ENCODE measurements around the gene LMOD3. TPM values are rescaled to one million over a fixed set of nuclear protein-coding genes. Genes with fewer than 3 reads are reported as not detected.

Gene LMOD3
- polyA plus RNA-seq, 2 of the 4 experiments (the other 2 are of a cell fraction), result not detected

DNA sequence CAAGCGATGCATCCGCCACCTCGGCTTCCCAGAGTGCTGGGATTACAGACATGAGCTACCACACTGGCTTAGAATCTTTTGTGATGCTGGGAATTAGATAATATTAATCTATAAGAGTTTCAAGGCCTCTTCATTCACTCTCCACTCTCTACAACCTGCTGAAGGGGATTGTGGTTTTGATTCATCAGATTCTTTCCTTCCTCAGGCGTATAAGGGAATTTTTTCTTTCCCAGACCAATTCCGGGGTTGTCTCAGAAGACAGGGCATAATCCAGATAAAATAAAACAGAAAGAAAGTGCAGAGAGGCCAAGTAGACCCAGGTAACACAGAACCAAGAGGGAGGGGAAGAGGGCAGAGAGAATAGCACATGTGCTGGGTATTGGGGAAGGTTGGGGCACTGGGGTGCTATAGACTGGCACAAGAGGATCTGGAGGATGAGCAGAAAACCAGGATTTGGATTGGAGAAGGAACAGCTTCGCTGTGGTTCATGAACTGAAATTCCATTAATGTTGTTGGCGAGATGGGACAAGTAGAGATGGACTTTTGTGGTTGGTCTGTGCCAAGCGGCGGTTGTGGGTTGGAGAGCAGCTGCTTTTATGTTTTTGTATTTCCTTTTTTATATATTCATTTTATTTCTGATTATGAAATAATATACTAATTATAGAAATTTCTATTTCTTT, 24.8 kb downstream of the LMOD3 start:
- POLR2A ChIA-PET, result no interaction called here
- Histone ChIP-seq H3K4me1 (no peaks in the 10 kb centered on the region), H3K4me2 (no peak overlapping the region), H3K27ac (no peak overlapping the region), H3K4me3 (no peak overlapping the region), H3K9me3 (no peaks in the 10 kb centered on the region)
- ATAC-seq, result no peak
- 92% methylated on average over 9 of the region's 9 CpGs for WGBS (ENCODE audit: missing lambda C conversion rate)
- no peak for FAIRE-seq
- TF ChIP-seq POLR2AphosphoS2 (conservative IDR thresholded peaks at IDR 0.05; ENCODE audit: low read length), result no peak
- TF ChIP-seq, protein P1, sequence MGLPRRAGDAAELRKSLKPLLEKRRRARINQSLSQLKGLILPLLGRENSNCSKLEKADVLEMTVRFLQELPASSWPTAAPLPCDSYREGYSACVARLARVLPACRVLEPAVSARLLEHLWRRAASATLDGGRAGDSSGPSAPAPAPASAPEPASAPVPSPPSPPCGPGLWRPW (IDR thresholded peaks at IDR 0.05), result no peak
- no peak for TF ChIP-seq MYC (IDR thresholded peaks at IDR 0.05; ENCODE audit: borderline replicate concordance, low read length)
- no peak for DNase-seq (ENCODE audit: low read depth in 1 of 2, low spot score in 1 of 2)
- CTCF ChIA-PET, result interaction anchor here (0.7 to 1.8 kb wide), 5 partner anchors 12 to 634 kb away, joined by 3 to 4 read pairs (median 3); no protein-coding TSS in a partner anchor

DNA sequence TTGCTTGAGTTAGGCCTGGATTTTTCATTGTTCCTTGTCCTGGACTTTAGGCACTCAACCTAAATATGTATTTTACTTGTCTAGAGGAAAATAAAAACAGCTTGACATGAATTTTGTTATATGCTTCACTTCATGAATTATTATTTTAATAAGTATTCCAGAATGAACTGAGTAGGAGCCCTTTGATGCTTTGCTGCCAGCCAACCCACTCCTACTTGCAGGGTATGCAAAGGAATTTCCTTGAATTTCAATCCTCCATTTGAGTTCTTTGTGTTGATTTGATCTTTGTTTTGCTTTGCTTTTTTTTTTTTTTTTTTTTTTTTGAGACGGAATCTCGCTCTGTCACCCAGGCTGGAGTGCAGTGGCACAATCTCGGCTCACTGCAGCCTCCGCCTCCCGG, 26.1 kb downstream of the LMOD3 start:
- no peaks in the 10 kb centered on the region for H3K9me3 ChIP-seq
- peaks cover 7% of the 10 kb centered on the region; the same call in 1 of the 3 replicates for H3K4me1 ChIP-seq
- WGBS (ENCODE audit: missing lambda C conversion rate), result 83% methylated on average over 4 of the region's 5 CpGs
- FAIRE-seq (no peak), DNase-seq (ENCODE audit: low read depth in 1 of 2, low spot score in 1 of 2) (no peak), ATAC-seq (no peak)
- no peak overlapping the region for H3K4me3 ChIP-seq
- H3K27ac ChIP-seq, result no peak overlapping the region
- TF ChIP-seq, protein P2, sequence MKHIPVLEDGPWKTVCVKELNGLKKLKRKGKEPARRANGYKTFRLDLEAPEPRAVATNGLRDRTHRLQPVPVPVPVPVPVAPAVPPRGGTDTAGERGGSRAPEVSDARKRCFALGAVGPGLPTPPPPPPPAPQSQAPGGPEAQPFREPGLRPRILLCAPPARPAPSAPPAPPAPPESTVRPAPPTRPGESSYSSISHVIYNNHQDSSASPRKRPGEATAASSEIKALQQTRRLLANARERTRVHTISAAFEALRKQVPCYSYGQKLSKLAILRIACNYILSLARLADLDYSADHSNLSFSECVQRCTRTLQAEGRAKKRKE (CRISPR knock-in tag; IDR thresholded peaks at IDR 0.05; ENCODE audit: low read depth), result no peak
- TF ChIP-seq MYC (IDR thresholded peaks at IDR 0.05; ENCODE audit: borderline replicate concordance, low read length), result no peak
- no peak for TF ChIP-seq HOXA7 (CRISPR knock-in tag; IDR thresholded peaks at IDR 0.05)
- TF ChIP-seq, protein P3, sequence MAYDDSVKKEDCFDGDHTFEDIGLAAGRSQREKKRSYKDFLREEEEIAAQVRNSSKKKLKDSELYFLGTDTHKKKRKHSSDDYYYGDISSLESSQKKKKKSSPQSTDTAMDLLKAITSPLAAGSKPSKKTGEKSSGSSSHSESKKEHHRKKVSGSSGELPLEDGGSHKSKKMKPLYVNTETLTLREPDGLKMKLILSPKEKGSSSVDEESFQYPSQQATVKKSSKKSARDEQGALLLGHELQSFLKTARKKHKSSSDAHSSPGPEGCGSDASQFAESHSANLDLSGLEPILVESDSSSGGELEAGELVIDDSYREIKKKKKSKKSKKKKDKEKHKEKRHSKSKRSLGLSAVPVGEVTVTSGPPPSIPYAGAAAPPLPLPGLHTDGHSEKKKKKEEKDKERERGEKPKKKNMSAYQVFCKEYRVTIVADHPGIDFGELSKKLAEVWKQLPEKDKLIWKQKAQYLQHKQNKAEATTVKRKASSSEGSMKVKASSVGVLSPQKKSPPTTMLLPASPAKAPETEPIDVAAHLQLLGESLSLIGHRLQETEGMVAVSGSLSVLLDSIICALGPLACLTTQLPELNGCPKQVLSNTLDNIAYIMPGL (CRISPR knock-in tag; IDR thresholded peaks at IDR 0.05; ENCODE audit: borderline replicate concordance), result no peak
- TF ChIP-seq, protein P1 (IDR thresholded peaks at IDR 0.05), result no peak
- TF ChIP-seq MAFK (IDR thresholded peaks at IDR 0.05; ENCODE audit: partially characterized antibody), result no peak
- no peak for TF ChIP-seq EHMT2 (IDR thresholded peaks at IDR 0.05; ENCODE audit: low read depth)
- TF ChIP-seq TFCP2L1 (CRISPR knock-in tag; IDR thresholded peaks at IDR 0.05), result no peak
- no peak for TF ChIP-seq ZSCAN20 (CRISPR knock-in tag; IDR thresholded peaks at IDR 0.05)
- no peak for TF ChIP-seq ZFP36 (IDR thresholded peaks at IDR 0.05; ENCODE audit: borderline replicate concordance, partially characterized antibody)
- TF ChIP-seq JUNB (IDR thresholded peaks at IDR 0.05), result no peak
- ChIA-PET CTCF (no interaction called here), POLR2A (no interaction called here)
- no peak overlapping the region for H3K4me2 ChIP-seq

DNA sequence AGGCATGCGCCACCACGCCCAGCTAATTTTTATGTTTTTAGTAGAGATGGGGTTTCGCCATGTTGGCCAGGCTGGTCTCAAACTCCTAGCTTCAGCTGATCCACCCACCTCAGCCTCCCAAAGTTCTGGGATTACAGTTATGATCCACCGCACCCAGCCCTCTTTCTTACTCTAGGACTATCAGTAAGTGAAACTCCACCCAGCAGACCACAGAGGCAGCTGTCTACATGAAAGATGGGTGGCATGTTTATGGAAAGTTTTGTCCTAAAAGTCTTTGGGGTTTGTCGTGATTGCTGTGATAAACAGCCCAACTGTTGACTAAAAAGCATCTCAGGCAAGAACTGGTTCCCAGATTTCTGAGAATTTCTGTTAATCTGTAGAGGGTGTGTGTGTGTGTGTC, 26.8 kb downstream of the LMOD3 start:
- FAIRE-seq, result no peak
- no peak for DNase-seq (ENCODE audit: low read depth in 1 of 2, low spot score in 1 of 2)
- Histone ChIP-seq H3K9me3 (no peaks in the 10 kb centered on the region), H3K4me1 (peaks cover 7% of the 10 kb centered on the region; the same call in 1 of the 3 replicates), H3K4me2 (no peak overlapping the region), H3K27ac (no peak overlapping the region), H3K4me3 (no peak overlapping the region)
- TF ChIP-seq KDM1A (IDR thresholded peaks at IDR 0.05; ENCODE audit: low read depth), result no peak
- WGBS (ENCODE audit: missing lambda C conversion rate), result 91% methylated on average over 5 of the region's 5 CpGs
- POLR2A ChIA-PET, result no interaction called here
- CTCF ChIA-PET, result no interaction called here
- ATAC-seq, result no peak

DNA sequence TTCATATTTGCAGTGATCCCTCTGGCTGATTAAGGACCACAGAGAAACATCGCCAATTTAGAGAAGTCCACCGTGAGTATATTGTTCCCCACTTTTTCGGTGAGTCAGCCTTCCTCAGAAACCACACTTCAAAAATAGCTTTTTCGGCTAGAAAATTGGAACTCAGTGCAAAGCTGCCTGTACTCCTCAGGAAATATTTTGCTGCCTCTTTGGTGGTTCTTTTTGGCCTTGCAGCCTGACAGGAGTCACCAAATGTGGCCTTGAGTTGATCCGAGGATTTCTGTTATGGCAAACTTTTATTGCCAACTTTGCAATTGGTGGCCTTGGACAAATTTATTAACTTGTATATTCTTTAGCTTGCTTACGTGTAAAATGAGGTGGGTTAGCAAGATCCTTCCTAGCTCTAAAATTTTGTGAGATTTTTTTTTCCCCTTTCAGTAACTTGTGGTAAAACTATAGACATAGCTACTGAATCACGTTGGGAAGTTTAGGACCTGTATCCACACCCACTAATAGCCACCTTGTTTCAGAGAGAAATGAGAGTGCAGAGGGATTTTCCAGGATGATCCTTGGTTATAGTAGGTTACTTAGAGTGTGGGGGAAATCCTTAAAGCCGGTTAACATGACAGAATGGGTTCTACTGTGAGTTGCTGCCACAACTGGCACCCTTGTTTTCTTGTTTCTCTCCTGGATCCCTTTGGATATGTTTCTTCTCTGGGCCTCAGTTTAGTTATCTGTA, 27.8 kb downstream of the LMOD3 start:
- Histone ChIP-seq H3K27ac (no peak overlapping the region), H3K4me3 (no peak overlapping the region), H3K9me3 (no peaks in the 10 kb centered on the region), H3K4me2 (no peak overlapping the region), H3K4me1 (peaks cover 15% of the 10 kb centered on the region)
- DNase-seq (ENCODE audit: low read depth in 1 of 2, low spot score in 1 of 2), result no peak
- POLR2A ChIA-PET, result no interaction called here
- WGBS (ENCODE audit: missing lambda C conversion rate), result 88% methylated on average over 8 of the region's 8 CpGs
- no peak for FAIRE-seq
- ATAC-seq, result no peak
- CTCF ChIA-PET, result no interaction called here
- TF ChIP-seq NFE2L2 (conservative IDR thresholded peaks at IDR 0.05; ENCODE audit: low read length) (no peak), EP300 (IDR thresholded peaks at IDR 0.05) (no peak), FOSB (CRISPR knock-in tag; IDR thresholded peaks at IDR 0.05) (no peak), HOXA7 (CRISPR knock-in tag; IDR thresholded peaks at IDR 0.05) (no peak), RCOR1 (IDR thresholded peaks at IDR 0.05; ENCODE audit: low read depth, low read length) (no peak), NPAS2 (CRISPR knock-in tag; IDR thresholded peaks at IDR 0.05; ENCODE audit: borderline replicate concordance) (no peak), NR3C1 (IDR thresholded peaks at IDR 0.05) (no peak), TFCP2L1 (CRISPR knock-in tag; IDR thresholded peaks at IDR 0.05) (no peak), ZFP36 (IDR thresholded peaks at IDR 0.05; ENCODE audit: borderline replicate concordance, partially characterized antibody) (no peak), SMC3 (IDR thresholded peaks at IDR 0.05) (no peak), RARB (CRISPR knock-in tag; IDR thresholded peaks at IDR 0.05) (no peak), FOSL2 (IDR thresholded peaks at IDR 0.05) (no peak), FOSL2 (CRISPR knock-in tag; IDR thresholded peaks at IDR 0.05) (no peak), POLR2AphosphoS2 (conservative IDR thresholded peaks at IDR 0.05; ENCODE audit: low read length) (no peak)
- TF ChIP-seq, protein P2 (CRISPR knock-in tag; IDR thresholded peaks at IDR 0.05; ENCODE audit: low read depth), result no peak
- TF ChIP-seq, protein P4, sequence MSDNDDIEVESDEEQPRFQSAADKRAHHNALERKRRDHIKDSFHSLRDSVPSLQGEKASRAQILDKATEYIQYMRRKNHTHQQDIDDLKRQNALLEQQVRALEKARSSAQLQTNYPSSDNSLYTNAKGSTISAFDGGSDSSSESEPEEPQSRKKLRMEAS (IDR thresholded peaks at IDR 0.05), result no peak
